WTC11 (cell line): ENCODE data around the gene DPY30. TPM values are rescaled to one million over a fixed set of nuclear protein-coding genes. Genes with fewer than 3 reads are reported as not detected.

Experiments
- ATAC-seq: fragments of 200-7000 bp; cut with Tn5 transposase; 2 replicates; pipeline ENCODE4 v1.10.0; 2021; ENCODE audit warnings: mild to moderate bottlenecking, moderate library complexity
- CTCF ChIA-PET: fragments of 300-600 bp; sonication (Branson Sonifier 250); formaldehyde crosslinking; loops from one replicate; lab custom pipeline; 2021; ENCODE audit warnings: antibody characterized with exemption; lab: Charles Lee
- POLR2A ChIA-PET: fragments of 350-600 bp; sonication (Branson Sonifier 250); formaldehyde crosslinking; loops from one replicate; lab custom pipeline; 2021; ENCODE audit warnings: antibody characterized with exemption; lab: Charles Lee
- DNase-seq: peaks from one replicate; pipeline ENCODE4 v3.0.0; 2021; ENCODE audit warnings: low spot score
- H3K27ac Mint-ChIP-seq: 2 replicates; pipeline ENCODE4 v1.8.0; 2021; ENCODE audit warnings: mixed read lengths
- H3K27me3 Mint-ChIP-seq: 2 replicates; pipeline ENCODE4 v1.8.0; 2021; ENCODE audit warnings: low read depth, mild to moderate bottlenecking, moderate library complexity, mixed read lengths
- H3K36me3 Mint-ChIP-seq: 2 replicates; pipeline ENCODE4 v1.8.0; 2021; ENCODE audit warnings: mixed read lengths
- H3K4me1 Mint-ChIP-seq: 2 replicates; pipeline ENCODE4 v1.8.0; 2022; ENCODE audit warnings: mixed read lengths
- H3K4me3 Mint-ChIP-seq: 2 replicates; pipeline ENCODE4 v1.8.0; 2021; ENCODE audit warnings: mild to moderate bottlenecking, moderate library complexity, mixed read lengths
- H3K9me3 Mint-ChIP-seq: 2 replicates; pipeline ENCODE4 v1.8.0; 2021; ENCODE audit warnings: mixed read lengths
- CREB1 ChIP-seq: sonication (generic); formaldehyde crosslinking; IDR thresholded peaks from 2 replicates; pipeline ENCODE4 v1.8.0; 2023; ENCODE audit warnings: mild to moderate bottlenecking, missing genetic modification reagents
- CTCF ChIP-seq: fragments of 200-600 bp; IDR thresholded peaks from 2 replicates; pipeline ENCODE4 v1.8.0; 2022; ENCODE audit warnings: antibody characterized with exemption
- E2F4 ChIP-seq: sonication (generic); formaldehyde crosslinking; IDR thresholded peaks from 2 replicates; pipeline ENCODE4 v1.8.1; 2022; ENCODE audit warnings: low read depth, mild to moderate bottlenecking, moderate library complexity, missing genetic modification reagents, borderline replicate concordance
- ETV6 ChIP-seq: sonication (generic); formaldehyde crosslinking; IDR thresholded peaks from 2 replicates; pipeline ENCODE4 v1.8.1; 2022; ENCODE audit warnings: mild to moderate bottlenecking, missing genetic modification reagents
- FOXJ3 ChIP-seq: sonication (generic); formaldehyde crosslinking; IDR thresholded peaks from 2 replicates; pipeline ENCODE4 v1.9.0; 2021; ENCODE audit warnings: missing genetic modification reagents, mild to moderate bottlenecking, borderline replicate concordance
- GTF2I ChIP-seq: fragments of 250-450 bp; sonication (Bioruptor Pico); conservative IDR thresholded peaks from 2 replicates; pipeline ENCODE4 v1.4.0; 2021; ENCODE audit warnings: mild to moderate bottlenecking
- JUN ChIP-seq: sonication (generic); formaldehyde crosslinking; IDR thresholded peaks from 2 replicates; pipeline ENCODE4 v1.8.0; 2023; ENCODE audit warnings: mild to moderate bottlenecking, missing genetic modification reagents
- MLX ChIP-seq: sonication (generic); formaldehyde crosslinking; IDR thresholded peaks from 2 replicates; pipeline ENCODE4 v1.8.1; 2023; ENCODE audit warnings: mild to moderate bottlenecking, missing genetic modification reagents, moderate library complexity
- TEAD4 ChIP-seq: sonication (generic); formaldehyde crosslinking; IDR thresholded peaks from 2 replicates; pipeline ENCODE4 v1.8.0; 2022; ENCODE audit warnings: mild to moderate bottlenecking, missing genetic modification reagents
- USF2 ChIP-seq: sonication (generic); formaldehyde crosslinking; IDR thresholded peaks from 2 replicates; pipeline ENCODE4 v1.8.1; 2023; ENCODE audit warnings: mild to moderate bottlenecking, missing genetic modification reagents, moderate library complexity
- ZMAT4 ChIP-seq: fragments of 250-450 bp; sonication (Bioruptor Pico); IDR thresholded peaks from 2 replicates; pipeline ENCODE4 v1.9.0; 2021; ENCODE audit warnings: mild to moderate bottlenecking
- ZNF121 ChIP-seq: sonication (generic); formaldehyde crosslinking; IDR thresholded peaks from 2 replicates; pipeline ENCODE4 v1.8.0; 2023; ENCODE audit warnings: missing genetic modification reagents
- ZNF138 ChIP-seq: sonication (generic); formaldehyde crosslinking; conservative IDR thresholded peaks from 2 replicates; pipeline ENCODE4 v1.8.1; 2022; ENCODE audit warnings: mild to moderate bottlenecking, moderate library complexity, missing genetic modification reagents
- ZNF232 ChIP-seq: sonication (generic); formaldehyde crosslinking; IDR thresholded peaks from 2 replicates; pipeline ENCODE4 v1.8.0; 2022; ENCODE audit warnings: mild to moderate bottlenecking, missing genetic modification reagents
- ZNF263 ChIP-seq: sonication (generic); formaldehyde crosslinking; IDR thresholded peaks from 2 replicates; pipeline ENCODE4 v1.8.1; 2022; ENCODE audit warnings: low read depth, mild to moderate bottlenecking, moderate library complexity, missing genetic modification reagents
- ZNF317 ChIP-seq: sonication (generic); formaldehyde crosslinking; IDR thresholded peaks from 2 replicates; pipeline ENCODE4 v1.8.1; 2023; ENCODE audit warnings: low read depth, mild to moderate bottlenecking, moderate library complexity, missing genetic modification reagents, borderline replicate concordance
- ZNF423 ChIP-seq: fragments of 250-450 bp; sonication (Bioruptor Pico); IDR thresholded peaks from 2 replicates; pipeline ENCODE4 v2.1.2; 2022; ENCODE audit warnings: mild to moderate bottlenecking, moderate library complexity
- total RNA-seq: library from RNA; stranded (reverse); gene quantifications from 3 replicates; pipeline ENCODE4 v1.2.3, GENCODE V29; 2021

The DPY30 gene
- total RNA-seq, 1 experiment from 2014 or later: 116 TPM

GRCh38 chr2:31979018-31979417 lies 60.6 kb downstream of the DPY30 start:
- no peak for ATAC-seq

GRCh38 chr2:31978436-31978835 lies 61.2 kb downstream of the DPY30 start:
- no peak for ATAC-seq
- ChIA-PET POLR2A (no interaction called here), CTCF (no interaction called here)
- no peak overlapping the region for H3K27ac Mint-ChIP-seq
- no peak for DNase-seq
- TF ChIP-seq ZNF121 (peak; percentile 51; the same call in 1 of the 2 replicates), FOXJ3 (CRISPR knock-in tag) (no peak)
- TF ChIP-seq, all 79 proteins: peak for 1
- Mint-ChIP-seq H3K4me3 (no peak overlapping the region), H3K4me1 (peaks cover 16% of the 10 kb centered on the region), H3K9me3 (no peaks in the 10 kb centered on the region), H3K36me3 (no peaks in the 10 kb centered on the region), H3K27me3 (no peaks in the 10 kb centered on the region)

More at GRCh38 chr2:31979018-31979417, 60.6 kb downstream of the DPY30 start:
- ChIA-PET POLR2A (no interaction called here), CTCF (no interaction called here)
- TF ChIP-seq ETV6 (CRISPR knock-in tag) (no peak), GTF2I (no peak), TEAD4 (no peak), CTCF (no peak), ZNF121 (no peak), ZNF423 (CRISPR knock-in tag) (no peak), E2F4 (CRISPR knock-in tag) (no peak), JUN (CRISPR knock-in tag) (no peak), ZNF263 (CRISPR knock-in tag) (no peak), ZNF232 (no peak), MLX (CRISPR knock-in tag) (no peak), USF2 (no peak), ZMAT4 (CRISPR knock-in tag) (no peak), ZNF317 (CRISPR knock-in tag) (no peak), ZNF138 (CRISPR knock-in tag) (no peak), CREB1 (CRISPR knock-in tag) (no peak)
- no peak for DNase-seq
- H3K4me1 Mint-ChIP-seq: peaks cover 20% of the 10 kb centered on the region
- H3K27me3 Mint-ChIP-seq: no peaks in the 10 kb centered on the region
- no peaks in the 10 kb centered on the region for H3K36me3 Mint-ChIP-seq
- H3K4me3 Mint-ChIP-seq: no peak overlapping the region
- H3K9me3 Mint-ChIP-seq: no peaks in the 10 kb centered on the region
- H3K27ac Mint-ChIP-seq: no peak overlapping the region

Other genes with a start within 250 kb of the DPY30 start
- gene MEMO1, start 28.8 kb downstream of the DPY30 start, total RNA-seq: 43.1 to 45.5 TPM (median 44.4 TPM) in 3 replicates
- 25.9 to 28.4 TPM (median 26.8 TPM) in 3 replicates for gene SPAST, start 23.8 kb upstream of the DPY30 start, total RNA-seq
- gene SLC30A6, start 126.1 kb upstream of the DPY30 start, total RNA-seq: 25.8 to 26.8 TPM (median 26.0 TPM) in 3 replicates
- not detected in 3 replicates for gene NLRC4, start 225.1 kb upstream of the DPY30 start, total RNA-seq
- 23.0 to 24.8 TPM (median 24.5 TPM) in 3 replicates for gene YIPF4, start 238.1 kb upstream of the DPY30 start, total RNA-seq